Sigmoid colon (tissue), 4 donors: ENCODE data around the gene ABCG5.

ENCODE experiments used
- CTCF ChIP-seq, 4 experiments: fragments of 450-650 bp in 3 of 4; fragments of 200-600 bp in 1 of 4; IDR thresholded peaks; one replicate each; pipeline ENCODE4 v1.5.1; 2016 to 2019; ENCODE audit warnings: antibody characterized with exemption in 4 of 4, mild to moderate bottlenecking in 3 of 4, moderate library complexity in 2 of 4
- EP300 ChIP-seq, 4 donors: sonication (generic); formaldehyde crosslinking; IDR thresholded peaks; one replicate each; pipeline ENCODE4 v1.6.1; 2017; ENCODE audit warnings: antibody characterized with exemption in 4 of 4
- POLR2A ChIP-seq, 2 donors: fragments of 450-650 bp; IDR thresholded peaks; one replicate each; pipeline ENCODE4 v1.6.1; 2016; ENCODE audit warnings: antibody characterized with exemption in 2 of 2, mild to moderate bottlenecking in 2 of 2, moderate library complexity in 2 of 2
- POLR2AphosphoS5 ChIP-seq, 4 donors: sonication (generic); formaldehyde crosslinking; IDR thresholded peaks; one replicate each; pipeline ENCODE4 v1.6.1; 2017; ENCODE audit warnings: antibody characterized with exemption in 4 of 4

- TF ChIP-seq CTCF (IDR thresholded peaks at IDR 0.05) (no peak), POLR2A (IDR thresholded peaks at IDR 0.05) (no peak), POLR2AphosphoS5 (IDR thresholded peaks at IDR 0.05) (no peak), EP300 (IDR thresholded peaks at IDR 0.05) (no peak)
Measured at GRCh38 chr2:43796206-43796605, 42.4 kb downstream of the ABCG5 start.
